HEK293 (cell line): ENCODE measurements around the gene KCNB1.

ENCODE experiments used
- CTCF ChIP-seq: fragments of 450-650 bp; formaldehyde crosslinking; IDR thresholded peaks from 2 replicates; pipeline ENCODE4 v1.5.1; 2016; ENCODE audit warnings: missing biosample characterization, missing genetic modification characterization
- ELK4 ChIP-seq: IDR thresholded peaks from 2 replicates; pipeline ENCODE4 v1.6.1; 2011; ENCODE audit warnings: mild to moderate bottlenecking, low read depth, low read length, borderline replicate concordance
- REPIN1 ChIP-seq: fragments of 450-650 bp; formaldehyde crosslinking; IDR thresholded peaks from 2 replicates; pipeline ENCODE4 v1.5.1; 2017; ENCODE audit warnings: missing biosample characterization, missing genetic modification characterization, low read depth
- SCRT2 ChIP-seq: fragments of 450-650 bp; formaldehyde crosslinking; IDR thresholded peaks from 2 replicates; pipeline ENCODE4 v1.5.1; 2016; ENCODE audit warnings: missing biosample characterization, missing genetic modification characterization
- ZNF121 ChIP-seq: fragments of 450-650 bp; formaldehyde crosslinking; IDR thresholded peaks from 2 replicates; pipeline ENCODE4 v1.5.1; 2016; ENCODE audit warnings: missing biosample characterization, missing genetic modification characterization
- ZNF140 ChIP-seq: fragments of 450-650 bp; formaldehyde crosslinking; IDR thresholded peaks from 2 replicates; pipeline ENCODE4 v1.5.1; 2016; ENCODE audit warnings: missing biosample characterization, missing genetic modification characterization
- ZNF175 ChIP-seq: fragments of 450-650 bp; formaldehyde crosslinking; IDR thresholded peaks from 2 replicates; pipeline ENCODE4 v1.5.1; 2016; ENCODE audit warnings: missing biosample characterization, missing genetic modification characterization
- ZNF24 ChIP-seq: fragments of 450-650 bp; formaldehyde crosslinking; IDR thresholded peaks from 2 replicates; pipeline ENCODE4 v1.5.1; 2016; ENCODE audit warnings: missing biosample characterization, missing genetic modification characterization
- ZNF362 ChIP-seq: fragments of 450-650 bp; formaldehyde crosslinking; IDR thresholded peaks from 2 replicates; pipeline ENCODE4 v1.5.1; 2016; ENCODE audit warnings: missing biosample characterization, missing genetic modification characterization
- ZNF398 ChIP-seq: fragments of 450-650 bp; formaldehyde crosslinking; IDR thresholded peaks from 2 replicates; pipeline ENCODE4 v1.5.1; 2017; ENCODE audit warnings: missing biosample characterization, missing genetic modification characterization
- ZNF488 ChIP-seq: fragments of 450-650 bp; formaldehyde crosslinking; IDR thresholded peaks from 2 replicates; pipeline ENCODE4 v1.5.1; 2016; ENCODE audit warnings: missing biosample characterization, missing genetic modification characterization
- ZNF558 ChIP-seq: fragments of 450-650 bp; formaldehyde crosslinking; IDR thresholded peaks from 2 replicates; pipeline ENCODE4 v1.5.1; 2016; ENCODE audit warnings: missing biosample characterization, missing genetic modification characterization

GRCh38 chr20:49346682-49347081 is 135.8 kb downstream of the KCNB1 start:
- TF ChIP-seq CTCF (tag by site-specific recombination) (no peak), ZNF558 (tag by site-specific recombination) (no peak), SCRT2 (tag by site-specific recombination) (no peak), ELK4 (no peak), ZNF24 (tag by site-specific recombination) (no peak), ZNF362 (tag by site-specific recombination) (no peak), ZNF175 (tag by site-specific recombination) (no peak), ZNF121 (no peak), REPIN1 (no peak), ZNF398 (tag by site-specific recombination) (no peak), ZNF140 (tag by site-specific recombination) (no peak), ZNF488 (tag by site-specific recombination) (no peak)
